ENCODE data around the gene CYP3A5.
"Not testable (repeated sequence)": the region's sequence is repeated elsewhere in the genome, so short reads cannot be mapped to it uniquely, and the experiment has no call there.

CYP3A5 gene

DNA sequence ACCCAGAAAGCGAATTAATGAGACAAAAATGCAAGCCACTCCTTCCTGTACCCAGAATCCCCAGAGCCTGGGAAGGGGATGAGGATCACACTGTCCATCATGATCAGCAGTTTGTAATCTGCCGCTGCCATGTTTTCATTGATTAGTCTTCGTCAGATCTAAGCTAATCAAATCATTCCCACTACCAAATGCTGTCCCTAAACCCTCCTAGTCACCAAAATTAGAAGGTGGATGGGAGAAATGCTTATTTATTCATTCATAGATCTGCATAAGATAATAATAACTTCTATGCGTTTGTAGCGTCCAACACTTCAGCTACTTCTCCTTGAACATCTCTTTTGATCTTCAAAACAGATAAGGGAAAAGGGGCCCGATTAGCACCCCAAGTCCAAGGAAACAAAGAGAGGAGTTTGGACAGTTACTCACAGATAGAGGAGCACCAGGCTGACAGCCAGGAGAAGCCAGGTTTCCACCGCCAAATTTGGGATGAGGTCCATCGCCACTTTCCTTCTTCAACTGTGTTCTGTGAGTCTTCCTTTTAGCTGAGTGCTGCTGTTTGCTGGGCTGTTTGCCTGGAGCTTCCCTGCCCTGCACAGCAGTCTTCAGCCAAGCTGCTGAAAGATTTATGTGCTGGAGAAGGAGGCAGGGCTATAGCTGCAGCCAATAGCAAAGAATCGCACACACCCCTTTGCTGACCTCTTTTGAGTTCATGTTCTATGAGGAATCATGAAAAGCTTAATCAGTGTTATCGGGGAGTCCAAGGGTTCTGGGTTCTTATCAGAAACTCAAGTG is at the start of gene CYP3A5:
Gene CYP3A5 (minus strand): TSS at position 597 of the 792 bp plus-strand sequence. CDS start 100 bp downstream, at position 497.
- no peak for DNase-seq (ENCODE audit: low read depth in 2 of 2)

DNA sequence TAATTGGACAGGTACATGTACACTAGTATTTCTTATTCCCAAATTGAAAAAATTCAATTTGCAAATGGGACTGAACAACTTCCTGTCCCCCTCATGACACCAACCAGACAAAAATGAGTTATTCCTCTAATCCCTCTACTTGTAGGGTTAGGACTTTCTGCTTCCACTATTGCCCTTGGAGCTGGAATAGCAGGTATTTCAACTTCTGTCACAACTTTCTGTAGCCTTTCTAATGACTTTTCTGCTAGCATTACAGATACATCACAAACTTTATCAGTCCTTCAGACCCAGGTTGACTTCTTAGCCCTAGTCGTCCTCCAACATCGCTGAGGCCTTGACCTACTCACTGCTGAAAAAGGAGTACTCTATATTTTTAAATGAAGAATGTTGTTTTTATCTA is 48.8 kb upstream of the CYP3A5 start:
- DNase-seq (ENCODE audit: low read depth in 2 of 2), result no peak

DNA sequence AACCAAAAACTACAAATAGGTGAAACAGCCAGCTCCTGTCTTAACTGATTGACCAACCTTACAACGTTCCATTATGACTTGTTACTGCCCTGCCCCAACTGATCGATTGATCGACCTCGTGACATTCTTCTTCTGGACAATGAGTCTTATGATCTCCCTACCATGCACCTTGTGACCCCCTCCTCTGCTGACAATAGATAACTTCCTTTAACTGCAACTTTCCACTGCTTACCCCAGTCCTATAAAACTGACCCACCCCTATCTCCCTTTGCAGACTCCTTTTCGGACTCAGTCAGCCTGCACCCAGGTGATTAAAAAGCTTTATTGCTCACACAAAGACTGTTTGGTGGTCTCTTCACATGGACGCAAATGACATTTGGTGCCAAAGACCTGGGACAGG is 43.4 kb upstream of the CYP3A5 start:
- not testable (repeated sequence) for DNase-seq (ENCODE audit: low read depth in 2 of 2)

DNA sequence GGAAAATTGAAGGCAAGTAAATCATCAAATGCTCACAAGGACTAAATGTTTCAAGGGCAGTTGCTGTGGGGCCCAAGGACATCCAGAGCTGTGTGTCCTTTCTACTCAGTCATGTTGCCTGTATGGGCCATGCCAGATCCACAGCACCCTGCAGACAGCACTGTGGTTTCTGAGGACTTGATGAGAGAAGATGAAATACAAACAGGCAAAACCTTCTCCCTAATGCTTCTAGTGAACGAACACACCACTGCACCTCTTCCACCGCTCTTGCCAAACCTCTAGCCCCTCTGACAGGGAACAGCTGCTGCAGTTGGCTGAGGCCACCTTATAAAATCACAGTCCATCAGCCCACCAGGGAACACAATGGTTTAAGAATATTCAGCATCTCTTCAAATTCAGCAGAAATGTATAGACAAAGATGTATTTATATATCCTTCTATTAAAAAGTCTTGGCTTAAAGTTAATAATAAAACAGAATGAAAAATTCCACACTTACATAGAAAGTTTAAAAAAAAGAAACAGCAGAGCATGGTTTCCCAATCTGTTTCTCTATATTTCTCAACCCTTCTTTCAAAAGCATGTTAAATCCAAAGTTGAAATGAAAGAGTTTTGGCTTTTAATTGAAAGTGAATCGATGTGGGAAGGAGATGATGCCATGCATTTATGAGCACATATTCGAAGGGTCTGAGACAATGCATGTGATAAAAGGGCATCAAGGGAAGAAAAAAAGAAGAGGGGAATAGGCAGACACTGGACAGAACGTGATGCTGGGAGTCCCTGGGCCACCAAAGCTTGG is 41.2 kb upstream of the CYP3A5 start:
- DNase-seq (ENCODE audit: low read depth in 2 of 2), result no peak

DNA sequence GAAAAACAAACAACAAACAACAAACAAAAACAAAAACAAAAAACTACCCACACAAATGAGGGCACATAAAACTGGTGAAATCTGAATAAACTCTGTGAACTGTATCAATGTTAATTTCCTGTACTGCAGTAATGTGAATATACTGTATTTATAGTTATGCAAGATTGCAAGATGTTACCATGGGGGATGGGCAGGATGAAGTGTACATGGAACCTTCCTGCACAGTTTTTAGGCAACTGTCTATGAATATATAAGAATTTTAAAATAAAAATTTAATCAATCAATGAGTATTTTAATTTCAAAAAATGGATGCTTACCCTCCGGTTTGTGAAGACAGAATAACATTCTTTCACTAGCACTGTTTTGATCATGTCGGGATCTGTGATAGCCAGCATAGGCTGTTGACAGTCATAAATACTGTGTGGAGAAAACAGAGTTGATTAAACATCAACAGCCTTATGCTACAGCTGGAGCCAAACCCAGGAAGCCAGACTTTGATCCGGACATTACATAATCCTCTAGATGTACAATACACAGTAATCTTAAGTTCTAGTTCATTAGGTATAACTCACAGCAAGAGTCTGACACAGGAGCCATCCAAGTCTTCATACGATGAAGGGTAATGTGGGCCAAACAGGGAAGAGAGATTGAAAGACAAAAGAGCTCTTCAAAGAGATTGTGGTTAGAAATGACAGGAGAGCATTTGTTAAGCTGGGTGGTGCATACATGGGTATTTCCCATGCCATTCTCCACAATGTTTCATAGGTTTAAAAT is 40.4 kb upstream of the CYP3A5 start:
- no peak for DNase-seq (ENCODE audit: low read depth in 2 of 2)

DNA sequence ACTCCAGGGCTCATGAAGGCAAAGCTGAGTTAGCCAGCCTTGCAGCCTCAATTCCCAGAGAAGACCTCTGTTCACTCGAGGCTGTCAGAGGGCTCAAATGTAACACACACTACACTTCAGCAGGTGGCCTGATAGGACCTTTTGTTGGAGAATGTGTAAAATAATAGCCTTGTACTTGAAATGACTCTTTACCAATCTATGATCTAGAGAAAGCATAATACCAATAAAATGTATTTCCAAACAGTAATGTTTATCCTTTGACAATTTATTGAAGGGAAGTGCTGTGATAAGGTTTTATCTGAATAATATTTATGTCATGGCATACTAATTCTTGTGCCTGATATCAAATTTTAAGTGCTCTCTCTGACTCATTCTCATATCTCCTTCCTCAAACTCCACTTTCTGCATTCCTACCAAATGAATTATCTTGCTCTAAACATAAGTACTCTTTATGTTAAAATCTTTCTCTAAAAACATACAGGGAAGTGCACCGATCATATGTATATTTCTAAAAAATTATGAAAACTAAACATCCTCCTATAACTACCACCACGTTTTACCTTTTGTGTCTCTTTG is 34.3 kb upstream of the CYP3A5 start:
- no peak for DNase-seq (ENCODE audit: low read depth in 2 of 2)

DNA sequence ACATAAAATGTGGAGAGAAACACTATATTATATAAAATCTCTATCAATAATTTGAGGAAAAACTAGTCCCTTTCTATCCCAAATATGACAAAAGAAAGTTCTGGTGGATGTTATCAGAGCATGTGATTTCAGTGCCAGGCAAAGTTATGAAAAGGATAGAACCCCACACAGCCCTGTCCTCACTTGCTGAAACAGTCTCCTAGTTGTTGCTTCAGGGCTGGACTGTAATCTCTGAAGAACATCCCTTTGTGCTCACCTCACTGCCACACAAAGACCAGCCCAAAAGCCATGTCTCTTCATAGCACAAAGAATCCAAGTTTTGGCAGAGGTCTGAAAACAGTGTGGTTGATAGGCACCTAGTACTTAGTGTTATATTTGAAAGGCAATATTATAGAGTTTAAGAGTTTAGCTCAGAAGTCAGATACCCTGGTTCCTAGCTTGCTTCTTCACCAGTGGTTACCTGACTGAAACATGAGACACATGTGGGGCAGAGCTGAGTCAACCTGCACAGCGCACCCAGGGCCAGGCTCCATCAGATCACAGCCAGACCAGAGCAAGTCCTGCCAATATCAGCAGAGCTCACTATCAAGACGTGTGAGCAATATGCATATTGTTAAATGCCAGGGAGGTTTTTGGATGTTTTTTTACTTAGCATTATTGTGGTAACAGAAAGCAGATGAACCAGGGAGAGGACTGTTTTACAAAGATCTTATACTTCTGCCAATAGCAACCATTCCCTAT is 30.2 kb upstream of the CYP3A5 start:
- DNase-seq (ENCODE audit: low read depth in 2 of 2), result no peak

DNA sequence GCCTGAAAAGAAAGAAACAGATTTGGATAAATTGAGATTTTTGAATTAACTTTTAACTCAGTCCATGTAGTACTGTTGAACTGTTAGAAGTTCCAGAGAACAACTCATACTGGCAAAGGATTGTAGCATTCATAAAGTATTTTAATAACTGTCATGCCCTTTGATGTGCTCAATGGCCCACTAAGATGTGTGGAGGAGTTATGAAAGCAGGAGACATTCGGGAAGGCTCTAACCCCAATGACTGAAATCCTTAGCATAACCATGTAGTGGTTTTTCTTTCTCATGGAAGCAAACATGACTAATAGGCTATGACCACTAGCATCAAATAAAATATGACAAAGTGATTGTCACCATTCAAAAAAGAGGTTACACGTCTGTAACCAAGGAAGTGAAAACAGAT is 29.5 kb upstream of the CYP3A5 start:
- no peak for DNase-seq (ENCODE audit: low read depth in 2 of 2)

DNA sequence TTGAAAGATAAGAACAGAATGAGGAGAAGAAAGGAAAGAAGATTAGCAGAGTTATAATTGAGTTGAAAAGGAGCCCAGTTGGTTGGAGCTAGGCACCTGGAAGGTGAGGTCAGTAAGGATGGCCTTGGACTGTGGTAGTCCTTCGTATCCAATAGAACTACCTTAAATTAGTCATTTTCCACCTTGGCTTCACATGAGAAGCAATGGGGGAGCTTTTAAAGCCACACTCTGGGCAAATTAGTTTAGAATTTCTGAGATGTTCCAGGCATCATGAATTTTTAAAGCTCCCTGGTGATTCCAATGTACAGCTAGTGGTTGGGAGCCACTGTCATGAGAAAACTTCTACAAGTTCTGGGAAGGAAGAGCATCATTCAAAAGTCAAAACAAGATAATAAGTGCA is 27.3 kb upstream of the CYP3A5 start:
- DNase-seq (ENCODE audit: low read depth in 2 of 2), result no peak

DNA sequence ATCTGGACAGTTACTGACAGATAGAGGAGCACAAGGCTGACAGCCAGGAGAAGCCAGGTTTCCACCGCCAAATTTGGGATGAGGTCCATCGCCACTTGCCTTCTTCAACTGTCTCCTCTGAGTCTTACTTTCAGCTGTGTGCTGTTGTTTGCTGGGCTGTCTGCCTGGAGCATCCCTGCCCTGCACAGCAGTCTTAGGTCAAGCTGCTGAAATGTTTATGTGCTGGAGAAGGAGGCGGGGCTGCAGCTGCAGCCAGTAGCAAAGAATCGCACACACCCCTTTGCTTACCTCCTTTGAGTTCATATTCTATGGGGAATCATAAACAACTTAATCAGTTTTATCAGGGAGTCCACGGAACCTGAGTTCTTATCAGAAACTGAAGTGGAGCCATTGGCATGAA is 20.1 kb upstream of the CYP3A5 start:
- DNase-seq (ENCODE audit: low read depth in 2 of 2), result no peak

DNA sequence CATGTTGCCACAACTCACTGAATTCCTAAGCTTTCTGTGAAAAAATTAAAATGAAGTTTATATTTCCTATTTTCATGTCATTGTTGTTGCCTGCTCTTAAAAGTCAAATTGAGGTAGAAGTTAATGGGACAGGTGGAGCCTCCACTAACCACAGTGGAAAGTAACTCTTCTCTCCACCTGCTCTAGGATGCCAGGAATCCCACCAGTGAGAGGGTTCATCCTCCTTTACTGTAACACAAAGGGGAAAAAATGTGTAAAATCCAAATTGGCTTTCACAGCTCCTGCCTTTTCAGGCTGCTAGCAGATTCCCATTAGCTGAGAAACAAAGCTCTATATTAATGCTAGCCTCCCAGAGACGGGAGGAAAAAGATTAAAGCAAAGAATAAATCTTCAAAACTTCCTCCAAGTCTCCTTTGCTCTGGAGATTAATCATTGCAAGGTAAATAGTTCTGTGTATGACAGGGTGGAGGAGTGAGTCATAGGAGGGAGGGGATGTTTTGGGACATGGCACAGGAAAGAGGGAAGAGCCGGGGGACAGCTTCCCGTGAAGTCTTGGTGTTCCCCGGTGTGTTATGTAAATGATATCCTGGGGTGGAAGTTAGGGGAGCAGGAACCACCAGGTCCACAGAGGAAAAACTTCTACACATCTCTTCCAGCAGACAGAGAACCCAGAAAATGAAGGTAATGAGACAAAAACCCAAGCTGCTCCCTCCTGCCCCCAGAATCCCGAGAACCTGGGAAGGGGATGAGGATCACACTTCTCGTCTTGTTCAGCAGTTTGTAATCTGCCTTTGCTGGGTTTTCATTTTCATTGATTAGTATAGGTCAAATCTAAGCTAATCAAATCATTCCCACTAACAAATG is 19.3 kb upstream of the CYP3A5 start:
- not testable (repeated sequence) for DNase-seq (ENCODE audit: low read depth in 2 of 2)

DNA sequence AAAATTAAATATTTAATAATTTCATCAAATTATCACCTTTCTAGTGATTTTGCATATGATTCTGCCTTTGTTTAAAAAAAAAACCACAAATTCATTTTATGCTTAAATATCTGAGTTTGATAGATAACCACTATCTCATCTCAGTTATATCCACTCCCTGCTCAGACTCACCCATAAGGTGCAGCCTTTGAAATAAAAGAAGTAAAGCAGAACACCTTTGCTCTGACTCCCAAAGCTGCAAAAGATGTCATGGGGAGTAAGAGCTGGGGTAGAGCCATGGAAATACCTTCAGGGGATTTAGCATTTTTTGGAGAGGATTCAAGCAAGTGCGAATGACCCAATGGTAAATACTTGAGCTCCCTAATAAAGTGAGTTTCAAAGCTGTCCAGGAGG is 15.1 kb upstream of the CYP3A5 start:
- no peak for DNase-seq (ENCODE audit: low read depth in 2 of 2)

DNA sequence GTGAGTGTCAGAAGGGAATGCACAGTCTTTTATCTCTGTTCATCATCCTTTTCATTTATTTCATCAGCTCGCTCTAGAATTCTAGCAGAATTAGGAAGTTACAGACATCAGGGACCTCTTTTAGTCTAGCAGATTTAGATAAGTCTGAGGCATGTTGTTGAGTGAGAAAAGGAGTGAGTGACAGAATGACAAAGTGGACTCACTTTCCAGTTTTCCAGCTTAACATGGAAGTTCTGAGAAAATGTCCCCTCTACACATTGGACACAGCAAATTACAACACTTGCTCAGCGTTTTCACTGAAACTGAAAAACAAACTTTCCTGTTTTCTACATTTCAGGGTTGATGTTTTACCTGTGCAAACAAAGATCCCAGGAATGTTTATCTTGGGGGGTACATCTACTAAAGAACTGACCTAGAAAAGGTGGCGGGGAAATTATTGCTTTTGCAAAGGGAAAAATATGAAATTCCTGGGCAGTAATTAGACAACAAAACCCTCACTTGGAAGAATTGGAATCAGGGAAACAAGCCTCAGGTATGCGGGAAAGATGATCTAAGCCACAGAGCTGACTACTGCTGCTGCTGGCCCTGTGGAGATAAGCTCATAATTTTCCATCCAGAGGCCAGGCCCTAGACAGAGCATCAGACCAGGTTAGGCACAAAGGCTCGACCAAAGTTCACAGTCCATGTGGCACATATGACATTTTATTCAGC is 14.6 kb upstream of the CYP3A5 start:
- no peak for DNase-seq (ENCODE audit: low read depth in 2 of 2)

DNA sequence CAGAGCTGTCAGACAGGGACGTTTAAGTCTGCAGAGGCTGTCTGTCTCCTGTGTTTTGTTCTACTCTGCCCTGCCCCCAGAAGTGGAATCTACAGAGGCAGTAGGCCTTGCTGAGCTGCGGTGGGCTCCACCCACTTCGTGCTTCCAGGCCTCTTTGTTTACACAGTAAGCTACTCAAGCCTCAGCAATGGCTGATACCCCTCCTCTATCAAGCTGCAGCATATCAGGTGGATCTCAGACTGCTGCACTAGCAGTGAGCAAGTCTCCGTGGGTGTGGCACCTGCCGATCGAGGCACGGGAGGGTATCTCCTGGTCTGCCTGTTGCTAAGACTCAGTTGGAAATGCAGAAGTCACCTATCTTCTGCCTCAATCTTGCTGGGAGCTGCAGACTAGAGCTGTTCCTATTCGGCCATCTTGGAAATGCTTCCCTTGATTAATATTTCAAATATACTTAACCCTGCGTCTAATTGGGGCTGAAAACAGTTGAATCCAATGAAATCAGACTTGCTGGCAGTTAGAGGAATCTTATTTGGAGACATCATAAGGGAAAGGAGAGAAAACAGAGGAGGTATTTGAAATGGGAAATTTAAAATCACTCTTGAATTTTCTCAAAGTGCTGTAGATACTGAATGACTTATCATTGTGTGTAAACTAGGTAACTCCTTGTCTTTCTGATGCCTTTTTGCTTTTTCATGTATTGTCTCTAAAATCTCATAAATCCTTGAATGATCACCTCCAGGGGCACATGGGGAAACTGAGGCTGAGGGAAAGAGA is 13.8 kb upstream of the CYP3A5 start:
- DNase-seq (ENCODE audit: low read depth in 2 of 2), result no peak

DNA sequence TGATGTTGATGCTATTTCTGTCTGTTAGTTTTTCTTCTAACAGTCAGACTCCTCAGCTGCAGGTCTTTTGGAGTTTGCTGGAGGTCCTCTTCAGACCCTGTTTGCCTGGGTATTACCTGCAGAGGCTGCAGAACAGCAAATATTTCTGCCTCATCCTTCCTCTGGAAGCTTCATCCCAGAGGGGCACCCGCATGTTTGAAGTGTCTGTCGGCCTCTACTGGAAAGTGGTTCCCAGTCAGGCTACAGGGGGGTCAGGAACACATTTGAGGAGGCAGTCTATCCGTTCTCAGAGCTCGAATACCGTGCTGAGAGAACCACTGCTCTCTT is 13.3 kb upstream of the CYP3A5 start:
- DNase-seq (ENCODE audit: low read depth in 2 of 2), result no peak

DNA sequence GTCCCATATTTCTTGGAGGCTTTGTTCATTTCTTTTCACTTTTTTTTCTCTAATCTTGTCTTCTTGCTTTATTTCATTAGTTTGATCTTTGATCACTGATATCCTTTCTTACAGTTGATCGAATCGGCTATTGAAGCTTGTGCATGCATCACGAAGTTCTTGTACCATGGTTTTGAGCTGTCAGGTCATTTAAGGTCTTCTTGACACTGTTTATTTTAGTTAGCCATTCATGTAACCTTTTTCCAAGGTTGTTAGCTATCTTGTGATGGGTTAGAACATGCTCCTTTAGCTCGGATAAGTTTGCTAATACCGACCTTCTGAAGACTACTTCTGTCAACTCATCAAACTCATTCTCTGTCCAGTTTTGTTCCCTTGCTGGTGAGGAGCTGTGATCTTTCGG is 12.8 kb upstream of the CYP3A5 start:
- not testable (repeated sequence) for DNase-seq (ENCODE audit: low read depth in 2 of 2)

DNA sequence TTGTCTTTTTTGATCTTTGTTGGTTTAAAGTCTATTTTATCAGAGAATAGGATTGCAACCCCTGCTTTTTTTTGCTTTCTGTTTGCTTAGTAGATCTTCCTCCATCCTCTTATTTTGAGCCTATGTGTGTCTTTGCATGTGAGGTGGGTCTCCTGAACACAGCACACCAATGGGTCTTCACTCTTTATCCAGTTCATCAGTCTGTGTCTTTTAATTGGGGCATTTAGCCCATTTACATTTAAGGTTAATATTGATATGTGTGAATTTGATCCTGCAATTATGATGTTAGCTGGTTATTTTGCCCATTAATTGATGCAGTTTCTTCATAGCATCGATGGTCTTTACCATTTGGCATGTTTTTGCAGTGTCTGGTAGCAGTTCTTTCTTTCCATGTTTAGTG is 11.9 kb upstream of the CYP3A5 start:
- DNase-seq (ENCODE audit: low read depth in 2 of 2), result not testable (repeated sequence)

DNA sequence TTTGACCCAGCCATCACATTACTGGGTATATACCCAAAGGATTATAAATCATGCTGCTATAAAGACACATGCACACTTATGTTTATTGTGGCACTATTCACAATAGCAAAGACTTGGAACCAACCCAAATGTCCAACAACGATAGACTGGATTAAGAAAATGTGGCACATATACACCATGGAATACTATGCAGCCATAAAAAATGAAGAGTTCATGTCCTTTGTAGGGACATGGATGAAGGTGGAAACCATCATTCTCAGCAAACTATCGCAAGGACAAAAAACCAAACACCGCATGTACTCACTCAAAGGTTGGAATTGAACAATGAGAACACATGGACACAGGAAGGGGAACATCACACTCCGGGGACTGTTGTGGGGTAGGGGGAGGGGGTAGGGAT is 11.1 kb upstream of the CYP3A5 start:
- not testable (repeated sequence) for DNase-seq (ENCODE audit: low read depth in 2 of 2)

Data from stimulated activated CD4-positive, alpha-beta T cell treated with anti-CD3 and anti-CD28 coated beads, Interleukin-12 subunit alpha, Interleukin-12 subunit beta, amount 100 ng/mL, for 24 hours (primary cell).